GM12864 (cell line): ENCODE results near the gene PTPRG.

Experiments
- DNase-seq: peaks from one replicate; pipeline ENCODE4 v3.0.0-alpha.2; 2011; ENCODE audit warnings: low read depth
- H3K4me3 ChIP-seq: 2 replicates; pipeline ENCODE4 v1.5.1; 2011; ENCODE audit warnings: mild to moderate bottlenecking, low read depth, low read length, control low read depth
- CTCF ChIP-seq: IDR thresholded peaks from 2 replicates; pipeline ENCODE4 v1.5.1; 2011; ENCODE audit warnings: low read depth, mild to moderate bottlenecking, moderate library complexity, low read length, control low read depth, inconsistent platforms; ENCODE audit errors: missing control alignments

PTPRG gene

GRCh38 chr3:61938878-61939549 lies 377.6 kb downstream of the PTPRG start:
- no peak for TF ChIP-seq CTCF
- H3K4me3 ChIP-seq = no peak overlapping the region
- DNase-seq = no peak

GRCh38 chr3:61940236-61940635 lies 378.9 kb downstream of the PTPRG start:
- no peak overlapping the region for H3K4me3 ChIP-seq
- TF ChIP-seq CTCF = no peak
- DNase-seq = no peak

- H3K4me3 ChIP-seq = no peak overlapping the region
- DNase-seq = no peak
- TF ChIP-seq CTCF = no peak
These were observed 382.6 kb downstream of the PTPRG start for GRCh38 chr3:61943975-61944374.

GRCh38 chr3:61944726-61945125 lies 383.4 kb downstream of the PTPRG start:
- H3K4me3 ChIP-seq = no peak overlapping the region
- DNase-seq = no peak
- no peak for TF ChIP-seq CTCF

GRCh38 chr3:61945657-61946056 lies 384.3 kb downstream of the PTPRG start:
- no peak for TF ChIP-seq CTCF
- DNase-seq = no peak

GRCh38 chr3:61946570-61947324 lies 385.4 kb downstream of the PTPRG start:
- no peak overlapping the region for H3K4me3 ChIP-seq
- DNase-seq = no peak
- no peak for TF ChIP-seq CTCF

More at GRCh38 chr3:61945657-61946056, 384.3 kb downstream of the PTPRG start:
- no peak overlapping the region for H3K4me3 ChIP-seq
